NCI-H345 (cell line): Measurements from ENCODE around the gene CCDC8.
"Not testable (repeated sequence)": the region's sequence is repeated elsewhere in the genome, so short reads cannot be mapped to it uniquely, and the experiment has no call there.

Experiments used
- DNase-seq: peaks from one replicate; lab custom pipeline; 2025; lab: John Stamatoyannopoulos, UW

Gene CCDC8

GRCh38 chr19:46380690-46381089 lies 32.7 kb downstream of the CCDC8 start:
- DNase-seq: no peak

GRCh38 chr19:46378268-46378667 lies 35.1 kb downstream of the CCDC8 start:
- DNase-seq: no peak

GRCh38 chr19:46376241-46377153 lies 36.9 kb downstream of the CCDC8 start:
- no peak for DNase-seq

- not testable (repeated sequence) for DNase-seq
These were observed 37.8 kb downstream of the CCDC8 start for GRCh38 chr19:46375476-46376067.

GRCh38 chr19:46374536-46375475 lies 38.6 kb downstream of the CCDC8 start:
- no peak for DNase-seq

GRCh38 chr19:46373491-46374359 lies 39.6 kb downstream of the CCDC8 start:
- peak; percentile 98 for DNase-seq

- peak; percentile 84 for DNase-seq
These were observed 40.4 kb downstream of the CCDC8 start for GRCh38 chr19:46372901-46373490.

GRCh38 chr19:46371371-46371901 lies 41.9 kb downstream of the CCDC8 start:
- DNase-seq: no peak

GRCh38 chr19:46369817-46370216 lies 43.5 kb downstream of the CCDC8 start:
- DNase-seq: no peak

GRCh38 chr19:46368116-46368515 lies 45.2 kb downstream of the CCDC8 start:
- DNase-seq: no peak

GRCh38 chr19:46367426-46367825 lies 45.9 kb downstream of the CCDC8 start:
- no peak for DNase-seq

GRCh38 chr19:46366620-46367292 lies 46.6 kb downstream of the CCDC8 start:
- no peak for DNase-seq

- no peak for DNase-seq
These were observed 47.8 kb downstream of the CCDC8 start for GRCh38 chr19:46365561-46365960.

- DNase-seq: no peak
These were observed 49.0 kb downstream of the CCDC8 start for GRCh38 chr19:46364359-46364758.

- no peak for DNase-seq
These were observed 51.4 kb downstream of the CCDC8 start for GRCh38 chr19:46361915-46362314.
